8988T (cell line): ENCODE data around the gene ANKS6.

Experiments used
- DNase-seq: peaks from one replicate; pipeline ENCODE4 v3.0.0; 2011

ANKS6 gene

DNA sequence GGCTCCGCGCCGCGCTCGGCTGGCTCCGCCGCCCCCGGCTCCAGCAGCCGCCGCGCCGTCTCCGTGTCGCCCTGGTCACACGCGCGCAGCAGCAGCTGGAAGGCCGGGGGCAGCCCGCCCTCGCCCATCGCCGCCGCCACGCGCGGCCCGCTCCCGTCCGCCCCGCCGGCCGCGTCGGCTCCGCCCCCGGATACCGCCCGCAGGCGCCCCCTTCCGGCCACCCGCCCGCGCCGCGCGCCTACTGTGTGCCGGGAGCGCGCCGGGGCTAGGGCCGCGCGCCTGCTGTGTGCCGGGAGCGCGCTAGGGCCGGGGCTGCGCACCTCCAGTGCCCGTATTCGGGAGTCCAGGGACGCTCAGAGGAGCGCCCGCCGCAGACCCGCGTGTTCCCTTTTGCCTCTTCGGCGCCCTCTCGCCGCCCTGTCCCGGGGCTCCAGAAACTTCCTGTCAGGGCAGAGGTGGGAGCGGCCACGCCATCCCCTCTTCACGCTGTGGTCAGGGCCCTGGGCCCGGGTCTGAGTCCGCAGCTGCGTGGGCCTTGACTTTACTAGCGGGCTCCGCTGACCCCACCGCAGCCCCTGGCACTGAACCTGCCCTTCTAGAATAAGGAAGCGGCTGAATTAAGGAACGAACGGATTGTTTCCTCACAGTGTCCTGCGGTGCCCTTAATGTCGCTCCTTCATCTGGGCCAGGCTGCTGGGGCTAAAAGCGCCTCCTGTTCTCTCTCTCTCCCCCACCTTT, at the start of gene ANKS6:
Gene ANKS6, minus strand, starts transcription at position 192 of the 738 bp plus-strand sequence. Its CDS starts 64 bp downstream, at position 128.
- DNase-seq = peak; percentile 90

DNA sequence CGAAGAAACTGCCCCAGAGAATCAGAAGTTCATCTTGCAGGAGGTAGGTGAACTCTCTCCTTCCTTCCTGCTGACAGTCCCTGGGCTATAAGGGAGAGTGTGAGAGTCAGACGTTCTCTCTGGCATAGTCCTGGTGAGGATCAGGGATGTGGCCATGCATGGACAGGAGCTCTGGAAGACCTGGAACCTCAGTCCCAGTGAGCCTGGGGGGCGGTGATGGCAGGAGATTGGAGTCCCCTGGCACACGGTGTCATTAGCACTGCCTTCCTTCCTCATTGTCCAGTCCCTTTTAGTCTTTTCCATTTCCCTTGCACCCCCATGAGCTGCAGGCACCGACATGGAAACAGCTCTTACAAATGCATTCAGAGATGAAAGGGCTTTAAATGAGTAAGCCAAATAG, 49.7 kb upstream of the ANKS6 start:
- DNase-seq = no peak

DNA sequence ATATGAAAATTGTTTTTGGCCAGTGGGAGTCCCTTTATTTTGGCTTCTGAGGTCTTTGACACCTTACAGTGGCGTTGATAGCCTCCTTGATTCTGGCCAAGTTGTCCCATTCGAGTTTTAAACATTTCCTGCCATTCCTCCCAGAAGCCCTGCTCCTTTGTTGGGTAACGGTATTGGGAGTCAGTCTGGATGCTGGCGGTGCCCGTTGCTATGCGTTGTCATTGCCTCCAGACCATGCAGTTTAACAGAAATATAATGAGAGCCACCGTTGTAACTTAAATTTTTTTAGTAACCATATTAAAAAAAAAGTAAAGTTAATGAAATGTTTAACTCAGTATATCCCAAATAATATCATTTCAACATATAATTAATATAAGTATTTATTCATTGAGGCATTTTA, 46.2 kb upstream of the ANKS6 start:
- no peak for DNase-seq

DNA sequence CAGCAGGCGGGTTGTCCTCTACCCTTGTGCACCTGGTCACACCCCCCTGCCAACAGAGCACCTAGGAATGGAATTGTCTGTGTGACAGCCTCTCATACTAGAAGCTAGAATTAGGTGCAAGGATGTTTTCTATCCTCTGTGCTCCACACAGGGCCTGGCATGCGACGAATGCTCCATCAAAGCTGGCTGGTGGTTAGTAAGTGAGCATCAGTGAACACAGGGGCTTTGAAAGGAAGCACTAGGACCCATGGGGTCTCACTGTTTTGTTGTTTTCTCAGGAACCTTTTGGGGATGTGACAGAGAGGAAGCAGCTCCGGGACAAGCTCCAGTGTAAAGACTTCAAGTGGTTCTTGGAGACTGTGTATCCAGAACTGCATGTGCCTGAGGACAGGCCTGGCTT, 43.4 kb upstream of the ANKS6 start:
- DNase-seq = no peak

DNA sequence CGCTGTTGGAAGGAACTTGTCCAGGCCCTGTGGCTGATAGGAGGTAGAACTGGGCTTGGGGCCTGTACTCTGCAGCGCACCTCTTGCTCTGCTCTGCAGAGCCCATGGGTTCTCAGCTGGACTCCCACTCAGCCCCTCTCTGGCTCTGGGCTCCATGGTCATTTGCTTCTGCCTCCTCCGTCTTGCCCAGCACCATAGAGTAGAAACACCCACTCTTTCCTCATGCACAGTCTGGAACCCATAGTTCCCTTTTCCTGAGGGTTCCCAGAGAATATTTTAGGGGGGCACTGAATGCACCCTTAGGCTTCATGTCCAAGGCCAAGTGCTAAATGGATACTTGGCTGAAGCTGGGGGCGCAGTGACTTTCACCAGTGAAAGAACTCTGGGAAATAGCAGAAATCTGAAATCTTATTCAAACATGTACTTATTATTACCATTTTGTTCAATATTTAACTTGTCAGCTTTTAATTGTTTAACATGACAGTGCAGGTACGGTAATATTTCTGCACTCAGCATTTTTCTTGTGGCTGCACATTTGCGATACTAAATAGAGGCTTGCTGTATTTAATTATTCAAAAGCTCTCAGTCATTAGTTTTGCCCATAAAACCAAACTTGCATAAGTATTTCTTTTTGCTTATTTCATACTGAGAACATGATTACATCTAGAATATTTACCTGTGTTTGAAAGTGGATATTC, 42.7 kb upstream of the ANKS6 start:
- DNase-seq = no peak

DNA sequence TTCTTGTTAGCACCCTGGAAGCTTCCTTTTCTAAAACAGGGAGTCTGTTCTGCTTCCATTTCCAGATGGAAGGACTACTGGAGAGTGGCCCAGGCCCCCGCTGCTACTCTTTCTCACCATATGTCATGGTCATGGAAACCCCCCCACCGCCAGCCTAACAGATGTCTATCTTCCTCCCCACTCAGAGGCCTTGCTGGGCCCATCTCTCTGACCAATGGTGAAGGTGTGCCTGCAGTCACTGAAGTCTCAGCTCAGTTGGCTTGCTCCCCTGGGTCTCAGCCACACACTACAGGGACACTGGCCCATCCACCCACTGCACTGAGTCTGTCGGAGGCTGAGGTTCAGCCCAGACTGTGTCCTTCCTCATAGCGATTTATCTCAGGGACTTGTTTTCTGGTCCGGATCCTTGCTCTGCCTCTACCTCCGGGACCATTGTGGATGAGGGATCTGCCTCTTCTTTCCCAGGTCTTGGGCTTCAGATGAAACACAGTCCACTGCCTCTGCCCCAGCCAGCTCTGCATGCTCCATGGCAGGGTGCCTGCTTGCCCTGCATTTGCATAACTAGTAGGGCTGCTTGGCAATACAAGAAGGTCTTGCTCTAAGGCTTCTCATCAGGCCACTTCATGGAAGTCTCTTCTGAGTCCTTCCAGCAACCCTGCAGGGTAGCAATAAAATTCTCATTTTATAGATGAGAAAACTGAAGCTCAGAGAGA, 42.0 kb upstream of the ANKS6 start:
- DNase-seq = no peak

DNA sequence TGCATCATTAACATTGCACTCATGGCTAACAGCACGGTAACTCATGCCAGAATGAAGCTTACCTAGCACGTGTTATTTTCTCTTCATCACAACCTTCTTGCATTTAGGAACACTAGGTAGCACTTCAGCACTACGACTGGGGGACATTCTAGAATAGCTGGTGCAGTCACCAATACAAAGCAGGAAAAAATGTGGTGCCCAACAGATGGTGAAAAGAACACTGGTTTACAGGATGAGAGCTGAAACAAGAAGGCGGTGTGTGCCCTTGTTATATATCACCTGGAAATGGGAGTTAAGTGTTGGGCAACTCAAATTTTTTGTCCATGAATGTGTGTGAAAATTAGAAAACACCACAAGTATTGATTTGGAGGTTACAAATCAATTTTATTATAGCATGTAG, 41.2 kb upstream of the ANKS6 start:
- DNase-seq = no peak

DNA sequence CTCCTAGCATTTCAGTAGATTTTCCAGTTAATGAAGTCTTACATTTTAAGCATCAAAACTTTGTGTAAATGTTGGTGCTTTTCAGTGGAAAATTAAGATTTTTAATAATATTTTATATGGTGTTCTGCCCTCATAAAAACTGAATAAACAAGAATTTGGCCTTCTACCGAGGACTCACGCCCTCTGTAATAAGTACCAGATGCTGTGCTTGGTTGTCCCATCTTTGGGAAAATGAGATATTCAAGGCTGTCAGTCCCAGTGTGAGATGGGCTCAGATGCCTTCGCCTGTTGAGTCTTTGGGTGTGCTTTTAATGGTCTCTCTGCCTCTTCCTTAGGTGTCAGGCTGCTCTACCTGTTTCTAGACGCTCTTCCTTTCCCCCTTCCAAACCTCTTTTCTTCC, 39.9 kb upstream of the ANKS6 start:
- no peak for DNase-seq

DNA sequence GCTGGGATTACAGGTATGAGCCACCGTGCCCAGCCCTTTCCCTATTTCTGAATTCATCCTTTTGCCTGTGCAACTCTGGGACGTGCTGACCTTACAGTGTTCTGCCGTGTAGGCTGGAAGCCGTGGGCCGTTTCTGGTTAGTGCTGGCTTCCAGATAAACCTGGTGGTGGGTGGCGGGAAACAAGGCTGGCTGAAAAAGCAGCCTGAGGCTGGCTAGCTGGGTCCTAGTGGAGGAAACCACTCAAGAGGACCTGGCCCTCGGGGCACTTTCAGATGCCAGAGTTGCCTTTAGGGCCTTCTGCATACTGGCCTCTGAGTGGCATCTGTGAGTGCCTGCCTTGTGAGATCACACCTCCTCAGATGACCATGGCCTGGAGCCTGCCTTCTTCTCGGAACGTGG, 38.0 kb upstream of the ANKS6 start:
- no peak for DNase-seq

DNA sequence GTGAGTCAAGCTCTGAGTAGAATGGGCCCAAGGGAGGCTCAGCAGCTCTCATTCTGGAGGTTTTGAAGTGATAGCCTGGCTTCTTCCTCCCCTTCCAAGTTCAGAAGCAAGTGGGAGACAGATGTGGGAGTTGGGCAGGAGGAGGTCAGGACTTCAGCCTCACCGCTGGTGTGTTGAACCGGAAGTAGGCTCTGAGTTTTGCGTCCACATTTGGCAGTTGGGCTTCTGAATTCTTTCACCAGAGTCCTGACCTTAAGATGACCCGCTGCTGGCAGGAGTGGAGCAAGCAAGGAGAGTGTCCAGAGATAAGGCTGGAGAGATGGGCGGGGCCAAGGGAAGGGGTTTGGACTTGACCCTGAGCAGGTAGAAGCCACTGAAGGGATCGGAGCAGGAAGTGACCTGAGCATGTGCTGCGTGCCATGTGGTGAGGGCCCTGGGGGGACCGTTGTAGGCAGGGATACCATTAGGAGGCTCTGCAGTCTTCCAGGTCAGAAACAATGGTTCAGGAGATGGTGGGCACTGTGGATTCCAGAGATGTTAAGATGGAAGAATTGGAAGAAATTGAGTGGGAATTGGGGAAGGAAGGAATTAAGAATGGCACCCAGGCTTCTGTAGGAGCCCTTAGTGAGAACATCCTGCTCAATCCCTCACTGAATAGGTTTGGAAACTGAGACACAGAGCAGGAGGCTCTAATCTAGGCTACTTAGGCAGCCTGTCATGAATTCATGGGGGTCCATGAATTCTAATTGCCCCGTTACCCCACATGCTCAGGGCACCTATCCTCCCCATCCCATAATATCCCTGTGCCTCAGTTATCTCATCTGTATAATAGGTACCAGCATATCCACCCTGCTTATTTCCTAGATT, 37.0 kb upstream of the ANKS6 start:
- DNase-seq = no peak

DNA sequence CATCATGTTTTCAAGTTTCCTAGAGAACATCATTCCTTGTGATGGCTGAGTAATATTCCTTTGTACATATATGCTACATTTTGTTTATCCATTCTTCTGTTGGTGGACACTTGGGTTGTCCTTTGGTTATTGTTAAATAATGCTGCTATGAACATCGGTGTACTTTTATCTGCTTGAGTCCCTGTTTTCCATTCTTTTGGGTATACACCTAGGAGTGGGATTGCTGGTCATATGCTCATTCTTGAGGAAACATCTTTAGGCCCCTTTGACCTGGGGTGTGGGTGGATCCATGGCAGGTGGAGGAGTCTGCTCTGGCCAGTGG, 36.4 kb upstream of the ANKS6 start:
- no peak for DNase-seq

DNA sequence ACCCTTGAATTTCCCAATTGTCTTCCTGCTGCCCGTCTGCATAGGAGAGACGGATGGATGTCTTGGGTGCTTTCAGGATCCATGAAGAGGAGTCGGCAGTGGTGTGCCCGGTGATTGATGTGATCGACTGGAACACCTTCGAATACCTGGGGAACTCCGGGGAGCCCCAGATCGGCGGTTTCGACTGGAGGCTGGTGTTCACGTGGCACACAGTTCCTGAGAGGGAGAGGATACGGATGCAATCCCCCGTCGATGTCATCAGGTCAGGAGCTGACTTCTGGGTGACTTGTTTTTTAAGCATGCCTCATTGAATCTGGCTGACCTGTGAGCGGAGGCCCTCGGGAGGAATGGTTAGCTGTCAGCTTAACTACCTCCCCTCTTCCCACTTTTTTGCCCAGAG, 35.3 kb upstream of the ANKS6 start:
- DNase-seq = no peak

DNA sequence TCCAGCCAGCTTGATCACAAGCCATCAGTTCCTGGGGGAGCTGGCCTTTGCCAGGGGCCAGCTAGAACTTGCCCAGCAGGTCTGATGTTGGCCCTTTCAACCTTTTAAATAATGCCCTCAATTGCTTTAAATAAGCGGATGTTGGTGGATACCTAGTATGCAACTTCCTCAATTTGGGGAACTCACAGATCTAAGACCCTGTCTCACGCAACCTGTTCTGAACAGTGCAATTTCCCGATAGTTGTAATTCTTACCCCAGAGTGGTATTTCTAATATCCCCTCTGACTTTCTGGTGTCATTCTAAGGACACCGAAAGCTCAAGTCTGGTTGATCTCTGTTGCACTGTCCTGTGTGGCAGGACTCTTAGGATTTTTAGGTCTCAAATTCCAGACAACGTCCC, 34.2 kb upstream of the ANKS6 start:
- DNase-seq = no peak

DNA sequence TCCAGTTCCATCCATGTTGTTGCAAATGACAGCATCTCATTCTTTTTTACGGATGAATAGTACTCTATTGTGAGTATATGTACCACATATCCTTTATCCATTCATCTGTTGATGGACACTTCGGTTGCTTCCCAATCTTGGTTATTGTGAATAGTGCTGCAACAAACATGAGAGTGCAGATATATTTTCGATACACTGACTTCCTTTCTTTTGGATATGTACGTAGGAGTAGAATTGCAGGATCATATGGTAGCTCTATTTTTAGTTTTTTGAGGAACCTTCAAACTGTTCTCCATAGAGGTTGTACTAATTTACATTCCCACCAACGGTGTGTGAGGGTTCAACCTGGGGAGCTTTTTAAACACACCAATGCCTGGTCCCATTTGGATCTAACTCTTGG, 33.4 kb upstream of the ANKS6 start:
- DNase-seq = no peak

DNA sequence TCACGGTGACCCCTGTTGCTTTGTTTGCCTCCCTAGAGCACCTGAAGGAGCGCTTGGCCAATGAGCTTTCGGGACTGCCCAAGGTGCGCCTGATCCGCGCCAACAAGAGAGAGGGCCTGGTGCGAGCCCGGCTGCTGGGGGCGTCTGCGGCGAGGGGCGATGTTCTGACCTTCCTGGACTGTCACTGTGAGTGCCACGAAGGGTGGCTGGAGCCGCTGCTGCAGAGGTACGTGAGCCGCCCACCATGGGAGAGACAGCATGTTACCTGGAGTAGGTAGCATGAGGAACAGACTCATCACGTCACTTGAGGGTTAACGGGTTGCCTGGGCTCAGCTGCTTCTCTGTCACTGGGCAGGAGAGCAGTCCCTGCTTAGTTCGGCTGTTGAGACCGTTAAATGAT, 30.4 kb upstream of the ANKS6 start:
- no peak for DNase-seq

DNA sequence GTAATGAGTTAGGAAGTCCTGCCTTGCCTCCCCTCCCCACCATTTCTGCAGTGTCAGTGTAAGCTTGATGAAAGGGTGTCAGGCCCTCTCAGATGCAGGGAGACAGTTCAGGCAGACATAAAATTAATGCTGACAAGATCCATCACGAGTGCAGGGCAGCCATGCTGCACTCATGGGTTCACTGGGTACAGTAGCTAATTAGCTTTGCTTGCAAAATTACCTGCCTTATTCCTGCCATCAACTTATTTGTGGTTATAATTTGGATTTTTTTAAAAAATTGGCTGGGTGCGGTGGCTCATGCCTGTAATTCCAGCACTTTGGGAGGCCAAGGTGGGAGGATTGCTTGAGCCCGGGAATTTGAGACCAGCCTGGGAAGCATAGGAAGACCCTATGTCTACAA, 29.1 kb upstream of the ANKS6 start:
- DNase-seq = no peak

DNA sequence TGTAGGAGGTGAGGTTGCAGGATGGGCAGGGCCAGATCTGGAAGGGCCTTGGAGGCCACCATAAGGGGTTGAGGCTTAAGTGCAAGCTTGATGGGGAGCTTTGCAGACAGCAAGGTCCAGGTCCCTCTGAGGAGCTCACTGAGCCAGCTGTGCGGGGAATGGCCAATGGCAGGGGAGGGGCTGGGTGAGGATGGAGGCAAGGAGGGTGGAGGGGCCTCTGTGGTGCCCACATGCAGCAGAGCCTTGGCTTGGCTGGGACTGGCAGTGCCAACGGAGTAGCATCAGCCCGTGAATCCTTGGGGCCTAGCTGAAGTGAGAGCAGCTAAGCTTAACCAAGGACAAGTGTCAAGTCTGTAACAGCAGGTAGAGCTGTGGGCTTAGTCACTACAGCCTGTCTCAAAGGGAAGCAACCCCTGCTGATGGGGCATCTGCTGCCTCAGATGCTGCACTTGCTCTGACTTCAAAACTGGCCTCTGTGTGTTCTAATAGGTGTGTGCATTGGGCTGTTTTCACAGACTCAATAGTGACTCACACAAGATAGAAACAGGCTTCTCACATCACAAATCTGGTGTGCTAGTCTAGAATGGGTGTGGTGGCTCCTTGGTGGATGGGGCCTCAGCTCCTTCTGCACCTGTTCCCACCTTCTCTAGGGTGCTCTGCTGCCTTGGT, 27.4 kb upstream of the ANKS6 start:
- DNase-seq = no peak

DNA sequence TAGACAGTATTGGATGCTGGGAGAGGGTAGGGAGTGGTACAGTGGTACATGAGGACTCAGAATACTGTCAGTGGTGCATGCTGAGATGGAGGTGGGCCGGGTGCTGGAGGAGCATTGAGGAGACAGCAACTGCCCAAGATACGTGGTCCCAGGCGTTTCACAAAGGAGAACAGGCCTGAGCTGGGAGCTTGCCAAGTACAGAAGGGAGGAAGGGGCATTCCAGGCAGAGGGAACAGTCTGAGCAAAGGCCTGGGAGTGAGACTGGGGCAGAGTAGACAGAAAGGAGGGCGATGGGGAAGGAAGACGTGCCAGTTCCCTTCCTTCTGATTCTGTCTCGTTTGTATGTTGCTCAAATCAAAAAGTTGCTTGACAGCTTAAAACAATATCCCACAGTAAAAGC, 26.3 kb upstream of the ANKS6 start:
- DNase-seq = no peak

DNA sequence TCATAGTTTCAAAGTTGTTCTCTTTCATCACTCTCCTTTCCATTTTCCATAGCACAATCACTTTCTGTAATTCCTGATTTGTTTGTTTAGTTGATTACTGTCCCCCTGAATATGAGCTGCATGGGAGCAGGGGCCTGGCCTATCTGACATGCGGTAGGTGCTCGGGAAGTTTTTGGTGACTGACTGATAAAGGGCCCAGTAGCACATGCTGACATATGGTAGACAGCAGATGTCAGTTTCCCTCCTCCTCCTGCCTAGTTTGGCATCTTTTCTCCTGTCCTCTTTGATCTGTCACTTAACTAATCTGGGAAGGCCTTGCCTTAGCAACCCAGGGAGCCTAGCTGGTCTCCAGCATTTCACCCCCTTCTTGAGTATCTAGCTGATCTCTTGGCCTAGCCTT, 25.5 kb upstream of the ANKS6 start:
- no peak for DNase-seq

DNA sequence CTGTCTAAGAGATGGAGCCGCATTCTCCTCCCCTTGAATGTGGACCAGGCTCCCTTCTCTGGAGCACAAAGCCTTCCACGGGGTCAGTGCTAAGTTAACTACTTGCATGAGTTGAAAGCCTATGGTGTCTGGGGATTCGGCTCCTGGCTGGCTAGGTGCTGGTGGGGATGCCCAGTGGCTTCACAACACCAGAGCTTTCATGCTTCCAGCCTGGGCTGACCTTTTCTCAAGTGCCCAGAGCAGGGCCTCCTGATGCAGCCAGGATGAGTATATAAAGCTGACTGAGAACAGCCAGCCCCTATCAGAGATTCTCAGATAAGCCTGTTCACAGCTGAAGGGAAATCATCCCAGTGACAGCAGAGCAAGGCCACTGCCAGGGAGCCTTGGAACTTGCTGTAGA, 22.9 kb upstream of the ANKS6 start:
- no peak for DNase-seq

DNA sequence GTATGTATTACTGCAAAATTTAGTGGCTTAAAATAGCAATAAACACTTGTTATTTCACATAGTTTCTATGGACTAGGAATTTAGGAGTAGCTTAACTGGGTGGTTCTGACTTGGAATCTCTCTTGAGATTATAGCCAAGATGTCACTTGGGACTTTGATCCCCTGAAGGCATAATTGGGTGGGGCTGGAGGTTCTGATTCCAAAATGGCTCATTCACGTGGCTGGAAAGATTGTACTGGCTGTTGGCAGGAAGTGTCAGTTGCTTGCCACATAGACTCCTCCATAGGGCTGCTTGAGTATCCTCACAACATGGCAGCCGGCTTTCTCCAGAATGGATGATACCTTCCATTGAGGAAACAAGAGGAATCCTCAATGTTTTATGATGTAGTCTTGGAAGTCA, 22.4 kb upstream of the ANKS6 start:
- DNase-seq = no peak

DNA sequence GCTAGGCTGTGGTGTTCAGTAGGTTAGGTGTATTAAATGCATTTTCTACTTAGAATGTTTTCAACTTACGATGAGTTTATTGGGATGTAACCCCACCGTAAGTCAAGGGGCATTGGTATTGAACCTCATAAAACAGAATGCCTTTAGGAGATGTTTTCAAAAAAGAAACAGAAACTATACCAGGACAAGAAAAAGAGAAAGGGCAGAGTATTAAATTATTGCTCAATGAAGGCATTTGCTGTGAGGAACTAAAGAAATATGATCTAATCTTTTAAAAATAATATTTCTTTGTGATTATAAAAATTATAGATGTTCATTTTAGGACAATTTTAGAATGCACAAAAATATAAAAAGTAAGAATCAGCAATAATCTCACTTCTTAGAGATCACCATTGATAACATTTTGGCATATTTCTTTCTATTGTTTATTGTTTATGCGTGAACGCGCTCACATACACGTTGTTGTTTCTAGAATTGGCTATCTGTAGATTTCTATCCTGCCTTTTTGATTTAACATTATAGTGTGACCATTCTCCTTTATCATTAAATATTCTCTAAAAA, 19.1 kb upstream of the ANKS6 start:
- DNase-seq = no peak
